Sigmoid colon (tissue), 7 donors: ENCODE results near the gene GRIA1. TPM values are rescaled to one million over a fixed set of nuclear protein-coding genes. Genes with fewer than 3 reads are reported as not detected.

Source experiments
- DNase-seq: peaks from one replicate; pipeline ENCODE4 v3.0.0-alpha.2; 2019
- H3K27ac ChIP-seq, 4 donors: fragments of 200-600 bp; sonication (generic); one replicate each; pipeline ENCODE4 v1.5.1; 2016 to 2019; ENCODE audit warnings: mild to moderate bottlenecking in 1 of 4
- H3K27me3 ChIP-seq, 3 donors: fragments of 200-600 bp; sonication (generic); one replicate each; pipeline ENCODE4 v1.5.1; 2019; ENCODE audit warnings: mild to moderate bottlenecking in 1 of 3
- H3K36me3 ChIP-seq, 4 donors: fragments of 200-600 bp; sonication (generic); one replicate each; pipeline ENCODE4 v1.5.1; 2016 to 2019
- H3K4me1 ChIP-seq, 4 donors: fragments of 200-600 bp; sonication (generic); one replicate each; pipeline ENCODE4 v1.5.1; 2017 to 2019
- H3K4me3 ChIP-seq, 4 donors: fragments of 200-600 bp; sonication (generic); one replicate each; pipeline ENCODE4 v1.5.1; 2017 to 2019; ENCODE audit warnings: mild to moderate bottlenecking in 2 of 4, moderate library complexity in 1 of 4
- H3K9me3 ChIP-seq, 4 donors: fragments of 200-600 bp in 3 of 4; sonication (generic) in 3 of 4; one replicate each; pipeline versions ENCODE4 v1.5.1 to v1.6.1; 2013 to 2019
- CTCF ChIP-seq, 4 experiments: fragments of 450-650 bp in 3 of 4; fragments of 200-600 bp in 1 of 4; IDR thresholded peaks; one replicate each; pipeline ENCODE4 v1.5.1; 2016 to 2019; ENCODE audit warnings: antibody characterized with exemption in 4 of 4, mild to moderate bottlenecking in 3 of 4, moderate library complexity in 2 of 4
- EP300 ChIP-seq, 4 donors: sonication (generic); formaldehyde crosslinking; IDR thresholded peaks; one replicate each; pipeline ENCODE4 v1.6.1; 2017; ENCODE audit warnings: antibody characterized with exemption in 4 of 4
- POLR2A ChIP-seq, 2 donors: fragments of 450-650 bp; IDR thresholded peaks; one replicate each; pipeline ENCODE4 v1.6.1; 2016; ENCODE audit warnings: antibody characterized with exemption in 2 of 2, mild to moderate bottlenecking in 2 of 2, moderate library complexity in 2 of 2
- POLR2AphosphoS5 ChIP-seq, 4 donors: sonication (generic); formaldehyde crosslinking; IDR thresholded peaks; one replicate each; pipeline ENCODE4 v1.6.1; 2017; ENCODE audit warnings: antibody characterized with exemption in 4 of 4
- WGBS, 2 donors: extraction: QIAGEN DNeasy Blood & Tissue Kit; methylation state at CpG; one replicate each; pipeline ENCODE4 v1.1.7; 2013; 5-methylcytosine and 5-hydroxymethylcytosine counted together
- intact Hi-C: fragments of 100-400 bp; cut with DNase I; formaldehyde crosslinking; loops from one replicate; pipeline ENCODE4 v1.15.1; 2023
- polyA plus RNA-seq, 3 donors: library from polyadenylated mRNA; stranded (reverse); fragments of 200-250 nt; gene quantifications; one replicate each; pipeline ENCODE4 v1.2.3, GENCODE V29; 2013
- total RNA-seq, 4 donors: library from RNA; depleted of rRNA; stranded (reverse); fragments of >200 nt; gene quantifications; one replicate each; pipeline ENCODE4 v1.1.0, GENCODE V29; 2016
- donor health status: healthy with polysubstance abuse.
- donor health status: Bipolar disorder and iron deficiency.
- donor health status: healthy.

GRIA1 gene
- total and polyA plus RNA-seq, 7 donors, result under 0.01 to 1.5 (median 0.51) TPM; not detected in 1

GRCh38 chr5:153767221-153768188 lies 277.0 kb downstream of the GRIA1 start:
- Histone ChIP-seq H3K27ac (no peak overlapping the region), H3K27me3 (no peaks in the 10 kb centered on the region), H3K9me3 (no peaks in the 10 kb centered on the region), H3K36me3 (no peaks in the 10 kb centered on the region), H3K4me1 (no peaks in the 10 kb centered on the region), H3K4me3 (no peak overlapping the region)
- TF ChIP-seq EP300 (IDR thresholded peaks at IDR 0.05) (no peak), POLR2AphosphoS5 (IDR thresholded peaks at IDR 0.05) (no peak), POLR2A (IDR thresholded peaks at IDR 0.05) (no peak)
- DNase-seq, result no peak
- intact Hi-C loops, result no loop called here
- 69 to 77% methylated on average over 4 of the region's 4 CpGs for WGBS, 2 donors

- Histone ChIP-seq H3K27ac (no peak overlapping the region), H3K9me3 (no peaks in the 10 kb centered on the region), H3K4me3 (no peak overlapping the region), H3K27me3 (no peaks in the 10 kb centered on the region), H3K36me3 (no peaks in the 10 kb centered on the region), H3K4me1 (no peaks in the 10 kb centered on the region)
- 88 to 92% methylated on average over 5 of the region's 5 CpGs for WGBS, 2 donors
- TF ChIP-seq CTCF (IDR thresholded peaks at IDR 0.05) (no peak), EP300 (IDR thresholded peaks at IDR 0.05) (no peak), POLR2AphosphoS5 (IDR thresholded peaks at IDR 0.05) (no peak), POLR2A (IDR thresholded peaks at IDR 0.05) (no peak)
- intact Hi-C loops, result no loop called here
- DNase-seq, result no peak
These were observed 279.6 kb downstream of the GRIA1 start for GRCh38 chr5:153770066-153770465.

- WGBS, 2 donors, result 60 to 68% methylated on average over 1 of the region's 1 CpG
- TF ChIP-seq EP300 (IDR thresholded peaks at IDR 0.05) (no peak), CTCF (IDR thresholded peaks at IDR 0.05) (no peak), POLR2A (IDR thresholded peaks at IDR 0.05) (no peak), POLR2AphosphoS5 (IDR thresholded peaks at IDR 0.05) (no peak)
- H3K4me1 ChIP-seq, result no peaks in the 10 kb centered on the region
- no peak for DNase-seq
- no peaks in the 10 kb centered on the region for H3K36me3 ChIP-seq
- no peaks in the 10 kb centered on the region for H3K27me3 ChIP-seq
- H3K4me3 ChIP-seq, result no peak overlapping the region
- no peaks in the 10 kb centered on the region for H3K9me3 ChIP-seq
- intact Hi-C loops, result no loop called here
- H3K27ac ChIP-seq, result no peak overlapping the region
These were observed 284.2 kb downstream of the GRIA1 start for GRCh38 chr5:153774686-153775085.

- DNase-seq, result no peak
- no peak overlapping the region for H3K27ac ChIP-seq
- no peaks in the 10 kb centered on the region for H3K4me1 ChIP-seq
- no peaks in the 10 kb centered on the region for H3K27me3 ChIP-seq
- TF ChIP-seq POLR2AphosphoS5 (IDR thresholded peaks at IDR 0.05) (no peak), POLR2A (IDR thresholded peaks at IDR 0.05) (no peak), EP300 (IDR thresholded peaks at IDR 0.05) (no peak), CTCF (IDR thresholded peaks at IDR 0.05) (no peak)
- intact Hi-C loops, result no loop called here
- H3K4me3 ChIP-seq, result no peak overlapping the region
- H3K36me3 ChIP-seq, result no peaks in the 10 kb centered on the region
- no peaks in the 10 kb centered on the region for H3K9me3 ChIP-seq
- 76% methylated on average over 7 of the region's 7 CpGs for WGBS, 2 donors
These were observed 285.5 kb downstream of the GRIA1 start for GRCh38 chr5:153775923-153776322.

- Histone ChIP-seq H3K27me3 (no peaks in the 10 kb centered on the region), H3K9me3 (no peaks in the 10 kb centered on the region), H3K4me1 (no peaks in the 10 kb centered on the region), H3K36me3 (no peaks in the 10 kb centered on the region), H3K4me3 (no peak overlapping the region), H3K27ac (no peak overlapping the region)
- WGBS, 2 donors, result 64 to 74% methylated on average over 5 of the region's 5 CpGs
- intact Hi-C loops, result no loop called here
- no peak for TF ChIP-seq EP300 (IDR thresholded peaks at IDR 0.05)
- no peak for TF ChIP-seq CTCF (IDR thresholded peaks at IDR 0.05)
- no peak for TF ChIP-seq POLR2AphosphoS5 (IDR thresholded peaks at IDR 0.05)
- no peak for TF ChIP-seq POLR2A (IDR thresholded peaks at IDR 0.05)
- no peak for DNase-seq
These were observed 287.5 kb downstream of the GRIA1 start for GRCh38 chr5:153777681-153778581.
